CD4-positive, alpha-beta T cell treated with Interleukin-4 for 4 hours (primary cell): ENCODE data around the gene NR2F1-AS1.

Source experiments
- DNase-seq: peaks from one replicate; pipeline ENCODE4 v3.0.0-alpha.2; 2020

Gene NR2F1-AS1

GRCh38 chr5:93589152-93589828 is 8.3 kb upstream of the NR2F1-AS1 start:
- DNase-seq: no peak

- DNase-seq: no peak
These were observed 7.5 kb upstream of the NR2F1-AS1 start for GRCh38 chr5:93588352-93589151.

GRCh38 chr5:93587597-93588351 is 6.8 kb upstream of the NR2F1-AS1 start:
- no peak for DNase-seq

- no peak for DNase-seq
These were observed 5.9 kb upstream of the NR2F1-AS1 start for GRCh38 chr5:93586736-93587596.

GRCh38 chr5:93585767-93586385 is 4.9 kb upstream of the NR2F1-AS1 start:
- no peak for DNase-seq

GRCh38 chr5:93585041-93585766 is 4.2 kb upstream of the NR2F1-AS1 start:
- DNase-seq: no peak

- DNase-seq: no peak
These were observed 3.6 kb upstream of the NR2F1-AS1 start for GRCh38 chr5:93584596-93585040.

GRCh38 chr5:93583768-93584595 is 3.0 kb upstream of the NR2F1-AS1 start:
- DNase-seq: no peak

- no peak for DNase-seq
These were observed 2.4 kb upstream of the NR2F1-AS1 start for GRCh38 chr5:93583439-93583767.

GRCh38 chr5:93582677-93583438 is 1.8 kb upstream of the NR2F1-AS1 start, which contains the start of gene NR2F1:
NR2F1 (plus strand) TSS chr5:93583222; CDS start chr5:93585024, 1,802 bp downstream.
- DNase-seq: no peak

GRCh38 chr5:93582167-93582462 is 1.1 kb upstream of the NR2F1-AS1 start:
- no peak for DNase-seq

GRCh38 chr5:93580063-93580926 is 724 bp downstream of the NR2F1-AS1 start:
- no peak for DNase-seq

- no peak for DNase-seq
These were observed 1.3 kb downstream of the NR2F1-AS1 start for GRCh38 chr5:93579692-93580062.

- no peak for DNase-seq
These were observed 2.0 kb downstream of the NR2F1-AS1 start for GRCh38 chr5:93578813-93579691.

- DNase-seq: no peak
These were observed 2.9 kb downstream of the NR2F1-AS1 start for GRCh38 chr5:93577854-93578812.

- DNase-seq: no peak
These were observed 3.8 kb downstream of the NR2F1-AS1 start for GRCh38 chr5:93576994-93577853.
